Endodermal cell (in vitro differentiated cells): Measurements from ENCODE around the gene RAB4B. TPM values are rescaled to one million over a fixed set of nuclear protein-coding genes. Genes with fewer than 3 reads are reported as not detected.

Source experiments
- DNase-seq: peaks from one replicate; pipeline ENCODE4 v3.0.0-alpha.2; 2017
- H3K27ac ChIP-seq: 2 replicates; pipeline ENCODE4 v1.5.1; 2013; ENCODE audit warnings: mild to moderate bottlenecking, low read depth, low read length, moderate library complexity
- H3K27me3 ChIP-seq: 2 replicates; pipeline ENCODE4 v1.6.1; 2013; ENCODE audit warnings: mild to moderate bottlenecking, low read length, moderate library complexity; ENCODE audit not compliant: insufficient read depth, control insufficient read depth, poor library complexity, severe bottlenecking
- H3K36me3 ChIP-seq: 2 replicates; pipeline ENCODE4 v1.7.0; 2013; ENCODE audit warnings: mild to moderate bottlenecking, low read length, moderate library complexity; ENCODE audit not compliant: control insufficient read depth, insufficient read depth
- H3K4me1 ChIP-seq: one replicate; pipeline ENCODE4 v1.7.0; 2013; ENCODE audit warnings: low read length; ENCODE audit not compliant: control insufficient read depth, insufficient read depth
- H3K4me3 ChIP-seq: 2 replicates; pipeline ENCODE4 v1.5.1; 2013; ENCODE audit warnings: mild to moderate bottlenecking, low read length, moderate library complexity
- H3K9ac ChIP-seq: 2 replicates; pipeline ENCODE4 v1.6.1; 2013; ENCODE audit warnings: mild to moderate bottlenecking, low read length, moderate library complexity; ENCODE audit not compliant: poor library complexity, severe bottlenecking; ENCODE audit errors: extremely low read depth
- H3K9me3 ChIP-seq: 2 replicates; pipeline ENCODE4 v1.6.1; 2013; ENCODE audit warnings: mild to moderate bottlenecking, low read length, moderate library complexity; ENCODE audit not compliant: control insufficient read depth
- H3K27ac Mint-ChIP-seq: 2 replicates; pipeline ENCODE4 v1.8.0; 2020; ENCODE audit warnings: mixed read lengths
- H3K27me3 Mint-ChIP-seq: 2 replicates; pipeline ENCODE4 v1.8.0; 2021; ENCODE audit warnings: mild to moderate bottlenecking, mixed read lengths; ENCODE audit not compliant: insufficient read depth
- H3K36me3 Mint-ChIP-seq: 2 replicates; pipeline ENCODE4 v1.8.0; 2020; ENCODE audit warnings: low read depth, mixed read lengths
- H3K4me1 Mint-ChIP-seq: 2 replicates; pipeline ENCODE4 v1.8.0; 2020; ENCODE audit warnings: mixed read lengths
- H3K4me3 Mint-ChIP-seq: 2 replicates; pipeline ENCODE4 v1.8.0; 2020; ENCODE audit warnings: mild to moderate bottlenecking, moderate library complexity, mixed read lengths
- H3K9me3 Mint-ChIP-seq: 2 replicates; pipeline ENCODE4 v1.8.0; 2020; ENCODE audit warnings: mild to moderate bottlenecking, mixed read lengths
- WGBS, 2 experiments: methylation state at CpG; one replicate each; pipeline versions ENCODE4 v1.1.5 to v1.1.7; 2013; ENCODE audit warnings: missing lambda C conversion rate in 2 of 2, mixed read lengths in 1 of 2; ENCODE audit not compliant: insufficient coverage in 1 of 2, insufficient read length in 1 of 2; 5-methylcytosine and 5-hydroxymethylcytosine counted together
- total RNA-seq, 2 donors: library from RNA; stranded (reverse); fragmentation: NEBNext Ultra II Directional in 1 of 2; extraction: Animal tissue kit (Norgen Biotek cat#: 25700) in 1 of 2; gene quantifications; 2 replicates in 1 of 2; 3 replicates in 1 of 2; pipeline ENCODE4 v1.2.1, GENCODE V29; 2021
- TF ChIP-seq, protein P1 (sequence below): fragments of 200-600 bp; sonication (generic); conservative IDR thresholded peaks from 2 replicates; pipeline ENCODE4 v1.5.0; 2021; ENCODE audit warnings: antibody characterized with exemption, mild to moderate bottlenecking

RAB4B gene
- total RNA-seq, 2 donors from 2014 or later: 29.2 to 34.1 TPM

DNA sequence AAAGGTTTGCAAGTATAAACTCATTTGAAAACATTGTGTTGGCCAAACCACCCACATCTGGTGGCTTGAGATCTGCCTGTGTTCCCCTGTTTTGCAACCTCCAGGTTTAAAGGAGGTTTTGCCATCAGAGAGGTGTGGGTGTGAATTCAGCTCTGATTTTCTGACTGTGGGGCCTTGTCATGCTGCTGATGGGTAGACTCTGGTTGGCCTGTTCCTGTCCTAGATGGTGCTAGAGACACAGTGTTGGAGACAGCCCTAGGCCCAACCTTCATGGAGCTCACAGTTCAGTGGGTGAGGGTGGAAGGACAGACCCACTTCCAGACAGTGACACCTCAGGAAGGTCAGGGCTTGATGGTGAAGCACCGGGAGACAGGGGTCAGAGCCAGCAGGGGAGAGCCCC lies 7.5 kb downstream of the RAB4B start:
- TF ChIP-seq, protein P1, sequence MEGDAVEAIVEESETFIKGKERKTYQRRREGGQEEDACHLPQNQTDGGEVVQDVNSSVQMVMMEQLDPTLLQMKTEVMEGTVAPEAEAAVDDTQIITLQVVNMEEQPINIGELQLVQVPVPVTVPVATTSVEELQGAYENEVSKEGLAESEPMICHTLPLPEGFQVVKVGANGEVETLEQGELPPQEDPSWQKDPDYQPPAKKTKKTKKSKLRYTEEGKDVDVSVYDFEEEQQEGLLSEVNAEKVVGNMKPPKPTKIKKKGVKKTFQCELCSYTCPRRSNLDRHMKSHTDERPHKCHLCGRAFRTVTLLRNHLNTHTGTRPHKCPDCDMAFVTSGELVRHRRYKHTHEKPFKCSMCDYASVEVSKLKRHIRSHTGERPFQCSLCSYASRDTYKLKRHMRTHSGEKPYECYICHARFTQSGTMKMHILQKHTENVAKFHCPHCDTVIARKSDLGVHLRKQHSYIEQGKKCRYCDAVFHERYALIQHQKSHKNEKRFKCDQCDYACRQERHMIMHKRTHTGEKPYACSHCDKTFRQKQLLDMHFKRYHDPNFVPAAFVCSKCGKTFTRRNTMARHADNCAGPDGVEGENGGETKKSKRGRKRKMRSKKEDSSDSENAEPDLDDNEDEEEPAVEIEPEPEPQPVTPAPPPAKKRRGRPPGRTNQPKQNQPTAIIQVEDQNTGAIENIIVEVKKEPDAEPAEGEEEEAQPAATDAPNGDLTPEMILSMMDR: no peak
- peak overlapping the region; percentile 49 for H3K27ac Mint-ChIP-seq
- WGBS, 2 experiments: 86 to 89% methylated on average over 1 of the region's 1 CpG
- H3K27ac ChIP-seq: no peak overlapping the region
- H3K4me3 Mint-ChIP-seq: no peak overlapping the region
- peaks cover 27% of the 10 kb centered on the region for H3K36me3 Mint-ChIP-seq
- H3K4me3 ChIP-seq: no peak overlapping the region
- H3K36me3 ChIP-seq: no peaks in the 10 kb centered on the region
- no peak overlapping the region for H3K9ac ChIP-seq
- no peaks in the 10 kb centered on the region for H3K9me3 Mint-ChIP-seq
- H3K27me3 ChIP-seq: no peaks in the 10 kb centered on the region
- H3K27me3 Mint-ChIP-seq: no peaks in the 10 kb centered on the region
- DNase-seq: no peak
- no peaks in the 10 kb centered on the region for H3K9me3 ChIP-seq
- no peaks in the 10 kb centered on the region for H3K4me1 Mint-ChIP-seq
- no peaks in the 10 kb centered on the region for H3K4me1 ChIP-seq

DNA sequence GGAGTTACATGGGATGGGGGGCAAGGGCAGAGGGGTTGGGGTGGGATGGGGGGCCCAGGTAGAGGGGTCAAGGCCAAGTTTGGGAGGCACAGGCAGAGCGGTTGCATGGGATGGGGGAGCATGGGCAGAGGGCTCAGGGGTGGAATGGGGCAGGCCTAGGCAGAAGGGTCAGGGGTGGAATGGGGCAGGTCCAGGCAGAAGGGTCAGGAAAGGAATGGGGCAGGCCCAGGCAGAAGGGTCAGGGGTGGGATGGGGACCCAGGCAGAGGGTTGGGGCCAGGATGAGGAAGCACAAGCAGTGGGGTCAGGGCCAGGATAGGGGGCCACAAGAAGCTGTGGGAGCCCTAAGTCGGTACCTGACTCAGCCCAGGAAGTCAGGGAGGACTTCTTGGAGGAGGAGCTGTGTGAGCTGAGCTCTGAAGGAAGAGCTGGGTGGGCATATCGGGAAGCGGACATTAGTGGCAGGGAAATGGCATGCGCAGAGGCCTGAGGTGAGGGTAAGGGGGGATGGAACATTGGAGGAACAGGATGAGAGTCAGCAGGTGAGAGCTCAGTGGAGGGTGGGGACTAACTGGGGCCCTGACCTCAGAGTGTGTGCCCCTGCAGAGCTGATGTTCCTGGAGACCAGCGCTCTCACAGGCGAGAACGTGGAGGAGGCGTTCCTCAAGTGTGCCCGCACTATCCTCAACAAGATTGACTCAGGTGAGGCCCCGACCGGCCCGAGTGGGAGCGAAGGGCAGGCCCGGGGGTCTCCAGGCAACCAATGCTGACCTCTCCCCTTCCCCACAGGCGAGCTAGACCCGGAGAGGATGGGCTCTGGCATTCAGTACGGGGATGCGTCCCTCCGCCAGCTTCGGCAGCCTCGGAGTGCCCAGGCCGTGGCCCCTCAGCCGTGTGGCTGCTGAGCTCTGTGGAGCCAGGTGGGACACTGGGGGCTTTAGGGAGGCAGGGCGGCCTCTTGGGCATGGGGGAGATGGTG lies 8.3 kb downstream of the RAB4B start:
- H3K27me3 ChIP-seq: no peaks in the 10 kb centered on the region
- no peak overlapping the region for H3K4me3 ChIP-seq
- DNase-seq: no peak
- 93 to 95% methylated on average over 13 to 25 of the region's 25 CpGs for WGBS, 2 experiments
- H3K36me3 Mint-ChIP-seq: peaks cover 28% of the 10 kb centered on the region
- H3K4me1 ChIP-seq: no peaks in the 10 kb centered on the region
- no peaks in the 10 kb centered on the region for H3K27me3 Mint-ChIP-seq
- no peaks in the 10 kb centered on the region for H3K36me3 ChIP-seq
- no peaks in the 10 kb centered on the region for H3K9me3 ChIP-seq
- no peaks in the 10 kb centered on the region for H3K9me3 Mint-ChIP-seq
- H3K9ac ChIP-seq: no peak overlapping the region
- no peak overlapping the region for H3K27ac Mint-ChIP-seq
- H3K4me1 Mint-ChIP-seq: no peaks in the 10 kb centered on the region
- H3K4me3 Mint-ChIP-seq: no peak overlapping the region
- TF ChIP-seq, protein P1: no peak
- no peak overlapping the region for H3K27ac ChIP-seq

DNA sequence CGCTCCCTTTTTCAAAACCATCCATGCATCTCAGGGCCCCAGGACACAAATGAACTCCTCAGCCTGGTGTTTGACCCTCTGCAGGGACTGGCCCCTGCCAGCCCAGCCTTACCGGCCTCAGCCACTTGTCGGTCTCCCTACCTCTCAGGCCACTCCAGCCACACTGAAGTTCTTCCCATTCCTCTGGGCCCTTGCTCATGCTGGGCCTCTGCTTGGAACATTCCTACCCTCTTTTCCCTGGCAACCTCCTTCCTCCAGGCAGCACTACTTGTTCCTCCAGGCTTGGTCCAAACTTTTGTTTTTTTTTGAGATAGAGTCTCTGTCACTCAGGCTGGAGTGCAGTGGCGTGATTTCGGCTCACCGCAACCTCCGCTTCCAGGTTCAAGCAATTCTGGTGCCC lies 13.3 kb downstream of the RAB4B start:
- 64 to 79% methylated on average over 7 of the region's 7 CpGs for WGBS, 2 experiments
- TF ChIP-seq, protein P1: no peak
- Histone ChIP-seq H3K27me3 (no peaks in the 10 kb centered on the region), H3K36me3 (peaks cover 4% of the 10 kb centered on the region), H3K9me3 (no peaks in the 10 kb centered on the region), H3K9ac (no peak overlapping the region), H3K27ac (peak overlapping the region; percentile 60), H3K4me3 (no peak overlapping the region), H3K4me1 (no peaks in the 10 kb centered on the region)
- Mint-ChIP-seq H3K9me3 (no peaks in the 10 kb centered on the region), H3K36me3 (peaks cover 24% of the 10 kb centered on the region), H3K4me1 (no peaks in the 10 kb centered on the region), H3K27me3 (no peaks in the 10 kb centered on the region), H3K27ac (peak overlapping the region; percentile 67), H3K4me3 (no peak overlapping the region)
- no peak for DNase-seq
